Retina (tissue), 1 donor: ENCODE results near the gene TMEM72.

Experiments used
- DNase-seq: peaks from one replicate; pipeline ENCODE4 v3.0.0-alpha.2; 2016

The TMEM72 gene

DNA sequence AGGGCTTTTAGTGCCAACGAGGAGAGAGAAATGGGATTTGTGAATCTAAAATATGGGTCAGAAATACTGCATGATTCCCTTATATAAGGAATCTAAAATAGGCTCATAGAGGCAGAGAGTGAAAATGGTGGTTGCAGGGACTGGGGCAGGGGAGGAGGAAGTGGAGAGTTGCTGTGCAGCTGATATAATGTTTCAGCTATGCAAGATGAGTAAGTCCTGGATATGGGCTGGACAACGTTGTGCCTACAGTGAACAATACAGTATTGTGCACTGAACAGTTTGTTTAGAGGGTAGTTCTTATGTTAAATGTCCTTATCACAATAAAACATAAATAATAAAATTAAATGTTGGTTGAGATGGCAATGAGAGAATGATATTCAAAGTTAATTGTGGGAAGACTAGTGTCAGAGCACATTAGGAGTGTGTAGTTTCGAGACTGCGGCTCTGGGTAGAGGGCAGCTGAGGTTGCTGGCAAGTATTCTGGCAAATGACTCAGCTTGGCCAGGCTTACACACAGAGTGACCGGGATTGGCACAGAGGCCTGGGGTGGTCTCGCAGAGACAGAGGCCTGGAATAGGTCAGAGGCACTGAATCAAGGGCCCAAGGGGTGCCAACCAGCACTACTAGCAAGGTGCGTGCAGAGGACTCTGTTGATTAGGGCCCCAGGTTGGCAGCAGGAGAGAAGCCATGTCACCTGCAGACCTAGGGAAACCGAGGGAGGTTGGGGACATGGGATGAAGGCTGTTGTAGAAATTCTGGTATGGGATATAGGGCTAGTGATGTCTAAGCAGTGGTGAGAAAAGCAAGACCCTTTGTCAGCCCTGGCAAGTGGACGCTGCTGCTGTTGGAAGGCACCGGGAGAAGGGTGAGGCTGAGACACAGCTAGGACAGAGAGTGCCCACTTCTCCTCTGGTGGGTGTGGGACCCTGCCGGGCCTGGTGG, 70.3 kb downstream of the TMEM72 start:
- DNase-seq: no peak

DNA sequence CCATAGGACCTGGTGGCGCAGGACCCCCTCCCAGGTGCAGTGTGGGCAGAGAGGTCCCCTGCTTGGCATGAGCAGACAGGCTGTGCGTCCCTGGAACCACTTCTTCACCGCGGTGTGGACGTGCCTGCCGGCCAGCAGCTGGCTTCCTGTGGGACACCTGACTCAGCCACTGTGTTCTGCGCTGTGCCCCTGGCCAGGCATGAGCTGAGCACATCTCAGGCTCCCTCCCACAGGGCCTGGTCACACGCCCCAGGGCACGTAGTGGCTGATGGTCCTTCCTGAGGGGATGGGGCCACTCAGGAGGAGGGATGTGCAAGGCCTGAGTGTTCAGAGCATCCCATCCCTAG, 71.0 kb downstream of the TMEM72 start:
- peak; percentile 25 for DNase-seq

- DNase-seq: no peak
These were observed 71.4 kb downstream of the TMEM72 start for GRCh38 chr10:44982496-44982895.

- DNase-seq: no peak
These were observed 72.1 kb downstream of the TMEM72 start for GRCh38 chr10:44983066-44983894.

GRCh38 chr10:44983895-44984278, 72.8 kb downstream of the TMEM72 start:
- no peak for DNase-seq

- no peak for DNase-seq
These were observed 73.5 kb downstream of the TMEM72 start for GRCh38 chr10:44984671-44985101.

GRCh38 chr10:44985175-44985681, 74.1 kb downstream of the TMEM72 start:
- no peak for DNase-seq

GRCh38 chr10:44986179-44986578, 75.0 kb downstream of the TMEM72 start:
- no peak for DNase-seq
